ENCODE data around the gene CRMP1. TPM values are rescaled to one million over a fixed set of nuclear protein-coding genes. Genes with fewer than 3 reads are reported as not detected.

CRMP1 gene
- total and polyA plus RNA-seq, 8 donors, result 5.2 to 76.2 (median 64.0) TPM

GRCh38 chr4:5917672-5918071 lies 24.8 kb upstream of the CRMP1 start:
- no peak for TF ChIP-seq CTCF (IDR thresholded peaks at IDR 0.05)
- H3K4me1 ChIP-seq, result no peaks in the 10 kb centered on the region
- H3K36me3 ChIP-seq, result no peaks in the 10 kb centered on the region
- intact Hi-C loops (cut with DNase I), result no loop called here
- no peak overlapping the region for H3K27ac ChIP-seq
- DNase-seq (no peak), ATAC-seq (no peak)
- peaks cover 0 to 1% of the 10 kb centered on the region in 2 donors for H3K9me3 ChIP-seq
- no peak overlapping the region for H3K4me3 ChIP-seq
- peaks cover 0 to 36% of the 10 kb centered on the region in 2 donors for H3K27me3 ChIP-seq

GRCh38 chr4:5916229-5916628 lies 23.3 kb upstream of the CRMP1 start:
- H3K27me3 ChIP-seq, result peaks cover 0 to 31% of the 10 kb centered on the region in 2 donors
- no peaks in the 10 kb centered on the region for H3K4me1 ChIP-seq
- H3K36me3 ChIP-seq, result no peaks in the 10 kb centered on the region
- intact Hi-C loops (cut with DNase I), result no loop called here
- H3K4me3 ChIP-seq, result no peak overlapping the region
- H3K9me3 ChIP-seq, result peaks cover 0 to 3% of the 10 kb centered on the region in 2 donors
- DNase-seq (no peak), ATAC-seq (no peak)
- no peak overlapping the region for H3K27ac ChIP-seq
- no peak for TF ChIP-seq CTCF (IDR thresholded peaks at IDR 0.05)

- Histone ChIP-seq H3K4me1 (no peaks in the 10 kb centered on the region), H3K36me3 (no peaks in the 10 kb centered on the region), H3K27ac (no peak overlapping the region), H3K4me3 (no peak overlapping the region), H3K9me3 (peaks cover 0 to 3% of the 10 kb centered on the region in 2 donors), H3K27me3 (peaks cover 0 to 6% of the 10 kb centered on the region in 2 donors)
- no peak for TF ChIP-seq CTCF (IDR thresholded peaks at IDR 0.05)
- ATAC-seq (no peak), DNase-seq (no peak)
- intact Hi-C loops (cut with DNase I), result no loop called here
Observed at GRCh38 chr4:5913454-5913853, 20.6 kb upstream of the CRMP1 start.

- intact Hi-C loops (cut with DNase I), result no loop called here
- Histone ChIP-seq H3K4me3 (no peak overlapping the region), H3K9me3 (peaks cover 0 to 7% of the 10 kb centered on the region in 2 donors), H3K36me3 (no peaks in the 10 kb centered on the region), H3K27ac (no peak overlapping the region), H3K4me1 (no peaks in the 10 kb centered on the region), H3K27me3 (peaks cover 0 to 4% of the 10 kb centered on the region in 2 donors)
- no peak for TF ChIP-seq CTCF (IDR thresholded peaks at IDR 0.05)
- DNase-seq (no peak), ATAC-seq (no peak)
Observed at GRCh38 chr4:5912614-5913019, 19.7 kb upstream of the CRMP1 start.

GRCh38 chr4:5908876-5909427 lies 16.1 kb upstream of the CRMP1 start:
- no peak for ATAC-seq
- H3K36me3 ChIP-seq, result no peaks in the 10 kb centered on the region
- no peak for DNase-seq
- no peaks in the 10 kb centered on the region for H3K4me1 ChIP-seq
- no peak overlapping the region for H3K4me3 ChIP-seq
- H3K9me3 ChIP-seq, result peaks cover 0 to 7% of the 10 kb centered on the region in 2 donors
- no peak overlapping the region for H3K27ac ChIP-seq
- intact Hi-C loops (cut with DNase I), result no loop called here
- peaks cover 0 to 26% of the 10 kb centered on the region in 2 donors for H3K27me3 ChIP-seq
- no peak for TF ChIP-seq CTCF (IDR thresholded peaks at IDR 0.05)

Measured in left lung (tissue), 10 donors.